Calu3 (cell line): ENCODE measurements around the gene CEP41. TPM values are rescaled to one million over a fixed set of nuclear protein-coding genes. Genes with fewer than 3 reads are reported as not detected.

Source experiments
- BruUV-seq: library from RNA; stranded (reverse); fragments of 400-500 nt; replicated peaks from 2 replicates; lab custom pipeline; 2021; lab: Mats Ljungman, UMichigan
- CTCF ChIA-PET: fragments of 300-600 bp; sonication (Branson Sonifier 250); formaldehyde crosslinking; loops from one replicate; lab custom pipeline; 2022; ENCODE audit warnings: antibody characterized with exemption; lab: Charles Lee
- DNase-seq: peaks from one replicate; pipeline ENCODE4 v3.0.0; 2022
- H3K27ac Mint-ChIP-seq: one replicate; pipeline ENCODE4 v1.8.0; 2022; ENCODE audit warnings: mixed read lengths; ENCODE audit not compliant: unreplicated experiment
- H3K27me3 Mint-ChIP-seq: one replicate; pipeline ENCODE4 v1.8.0; 2022; ENCODE audit warnings: mixed read lengths; ENCODE audit not compliant: unreplicated experiment
- H3K36me3 Mint-ChIP-seq: one replicate; pipeline ENCODE4 v1.8.0; 2022; ENCODE audit warnings: mild to moderate bottlenecking, moderate library complexity, mixed read lengths; ENCODE audit not compliant: insufficient read depth, unreplicated experiment
- H3K4me1 Mint-ChIP-seq: one replicate; pipeline ENCODE4 v1.8.0; 2022; ENCODE audit warnings: mild to moderate bottlenecking, low read depth, mixed read lengths; ENCODE audit not compliant: unreplicated experiment
- H3K4me3 Mint-ChIP-seq: one replicate; pipeline ENCODE4 v1.8.0; 2022; ENCODE audit warnings: mild to moderate bottlenecking, low read depth, moderate library complexity, mixed read lengths; ENCODE audit not compliant: unreplicated experiment
- H3K9me3 Mint-ChIP-seq: one replicate; pipeline ENCODE4 v1.8.0; 2022; ENCODE audit warnings: low read depth, mixed read lengths; ENCODE audit not compliant: unreplicated experiment
- CTCF ChIP-seq: fragments of 200-600 bp; IDR thresholded peaks from one replicate; pipeline ENCODE4 v1.8.0; 2022; ENCODE audit warnings: antibody characterized with exemption; ENCODE audit not compliant: unreplicated experiment
- intact Hi-C: fragments of 100-400 bp; cut with micrococcal nuclease; formaldehyde crosslinking; loops from one replicate; pipeline ENCODE4 v1.10.0; 2022; ENCODE audit not compliant: unreplicated experiment
- total RNA-seq: library from RNA; stranded (reverse); gene quantifications from 2 replicates; pipeline ENCODE4 v1.2.3, GENCODE V29; 2022

CEP41 gene
- total RNA-seq, 1 experiment from 2014 or later, result 21.6 TPM

GRCh38 chr7:130444751-130445407 lies 4.1 kb upstream of the CEP41 start:
- TF ChIP-seq CTCF, result no peak
- no peak for DNase-seq
- Mint-ChIP-seq H3K27ac (no peak overlapping the region), H3K4me1 (peaks cover 10% of the 10 kb centered on the region), H3K4me3 (no peak overlapping the region), H3K36me3 (peaks cover 17% of the 10 kb centered on the region), H3K9me3 (peaks cover 6% of the 10 kb centered on the region), H3K27me3 (no peaks in the 10 kb centered on the region)
- no TSS peak for BruUV-seq
- CTCF ChIA-PET, result no interaction called here
- intact Hi-C loops, result no loop called here

- DNase-seq, result no peak
- no peak overlapping the region for H3K27ac Mint-ChIP-seq
These were observed 3.4 kb upstream of the CEP41 start for GRCh38 chr7:130444234-130444633.

GRCh38 chr7:130442601-130443000 lies 1.8 kb upstream of the CEP41 start:
- no peak for TF ChIP-seq CTCF
- CTCF ChIA-PET, result no interaction called here
- Mint-ChIP-seq H3K36me3 (peaks cover 22% of the 10 kb centered on the region), H3K4me1 (peaks cover 10% of the 10 kb centered on the region), H3K27ac (no peak overlapping the region), H3K27me3 (no peaks in the 10 kb centered on the region), H3K4me3 (no peak overlapping the region), H3K9me3 (peaks cover 4% of the 10 kb centered on the region)
- no peak for DNase-seq
- intact Hi-C loops, result no loop called here
- no TSS peak for BruUV-seq

More at GRCh38 chr7:130444234-130444633, 3.4 kb upstream of the CEP41 start:
- peaks cover 6% of the 10 kb centered on the region for H3K9me3 Mint-ChIP-seq
- no peaks in the 10 kb centered on the region for H3K27me3 Mint-ChIP-seq
- no TSS peak for BruUV-seq
- intact Hi-C loops, result no loop called here
- TF ChIP-seq CTCF, result no peak
- no peak overlapping the region for H3K4me3 Mint-ChIP-seq
- peaks cover 22% of the 10 kb centered on the region for H3K36me3 Mint-ChIP-seq
- peaks cover 10% of the 10 kb centered on the region for H3K4me1 Mint-ChIP-seq
- CTCF ChIA-PET, result no interaction called here

GRCh38 chr7:130441408-130441869 lies 623 bp upstream of the CEP41 start:
- no peak for TF ChIP-seq CTCF
- H3K4me3 Mint-ChIP-seq, result peak overlapping the region; percentile 86
- BruUV-seq, result no TSS peak
- DNase-seq, result no peak
- H3K27ac Mint-ChIP-seq, result peak overlapping the region; percentile 97
- H3K4me1 Mint-ChIP-seq, result peaks cover 10% of the 10 kb centered on the region
- intact Hi-C loops, result no loop called here
- H3K9me3 Mint-ChIP-seq, result peaks cover 4% of the 10 kb centered on the region
- peaks cover 22% of the 10 kb centered on the region for H3K36me3 Mint-ChIP-seq
- CTCF ChIA-PET, result interaction anchor here (0.6 to 1.2 kb wide), 2 partner anchors 12 to 230 kb away, joined by 3 to 4 read pairs; no protein-coding TSS in a partner anchor
- no peaks in the 10 kb centered on the region for H3K27me3 Mint-ChIP-seq
